Chondrocyte (in vitro differentiated cells): Measurements from ENCODE around the gene PBX1. TPM values are rescaled to one million over a fixed set of nuclear protein-coding genes. Genes with fewer than 3 reads are reported as not detected.

Experiments used
- DNase-seq: peaks from one replicate; pipeline ENCODE4 v3.0.0; 2021; ENCODE audit warnings: mixed read lengths, low spot score
- H3K27ac Mint-ChIP-seq: one replicate; pipeline ENCODE4 v1.8.0; 2021; ENCODE audit warnings: mild to moderate bottlenecking, moderate library complexity, mixed read lengths; ENCODE audit not compliant: unreplicated experiment
- H3K27me3 Mint-ChIP-seq: 2 replicates; pipeline ENCODE4 v1.8.0; 2021; ENCODE audit warnings: low read depth, mixed read lengths
- H3K36me3 Mint-ChIP-seq: 2 replicates; pipeline ENCODE4 v1.8.0; 2021; ENCODE audit warnings: low read depth, mixed read lengths
- H3K4me1 Mint-ChIP-seq: 2 replicates; pipeline ENCODE4 v1.8.0; 2021; ENCODE audit warnings: low read depth, mild to moderate bottlenecking, mixed read lengths
- H3K4me3 Mint-ChIP-seq: one replicate; pipeline ENCODE4 v1.8.0; 2021; ENCODE audit warnings: mild to moderate bottlenecking, moderate library complexity, mixed read lengths; ENCODE audit not compliant: unreplicated experiment
- H3K9me3 Mint-ChIP-seq: 2 replicates; pipeline ENCODE4 v1.8.0; 2021; ENCODE audit warnings: low read depth, mixed read lengths
- CTCF ChIP-seq: fragments of 200-600 bp; sonication (generic); IDR thresholded peaks from 2 replicates; pipeline ENCODE4 v1.5.0; 2021; ENCODE audit warnings: antibody characterized with exemption, mild to moderate bottlenecking, moderate library complexity
- total RNA-seq: library from RNA; stranded (reverse); gene quantifications from 3 replicates; pipeline ENCODE4 v1.2.1, GENCODE V29; 2021

Gene PBX1
- total RNA-seq, 1 donor from 2014 or later: 23.0 TPM

GRCh38 chr1:164780863-164781262 is 221.9 kb downstream of the PBX1 start:
- Mint-ChIP-seq H3K27ac (peak overlapping the region; percentile 77), H3K4me3 (no peak overlapping the region), H3K36me3 (no peaks in the 10 kb centered on the region), H3K27me3 (no peaks in the 10 kb centered on the region), H3K9me3 (no peaks in the 10 kb centered on the region), H3K4me1 (peaks cover 33% of the 10 kb centered on the region)
- TF ChIP-seq CTCF: no peak
- DNase-seq: no peak

GRCh38 chr1:164781972-164782371 is 223.0 kb downstream of the PBX1 start:
- TF ChIP-seq CTCF: no peak
- peaks cover 44% of the 10 kb centered on the region for H3K4me1 Mint-ChIP-seq
- no peak for DNase-seq
- no peaks in the 10 kb centered on the region for H3K36me3 Mint-ChIP-seq
- H3K9me3 Mint-ChIP-seq: no peaks in the 10 kb centered on the region
- no peak overlapping the region for H3K27ac Mint-ChIP-seq
- H3K4me3 Mint-ChIP-seq: no peak overlapping the region
- H3K27me3 Mint-ChIP-seq: no peaks in the 10 kb centered on the region

- H3K27me3 Mint-ChIP-seq: peaks cover 2% of the 10 kb centered on the region
- H3K27ac Mint-ChIP-seq: no peak overlapping the region
Observed at GRCh38 chr1:164783778-164784555, 225.0 kb downstream of the PBX1 start.

GRCh38 chr1:164784960-164785359 is 226.0 kb downstream of the PBX1 start:
- Mint-ChIP-seq H3K4me1 (peaks cover 47% of the 10 kb centered on the region), H3K27ac (no peak overlapping the region), H3K4me3 (no peak overlapping the region), H3K36me3 (no peaks in the 10 kb centered on the region), H3K9me3 (no peaks in the 10 kb centered on the region), H3K27me3 (peaks cover 2% of the 10 kb centered on the region)
- DNase-seq: no peak
- TF ChIP-seq CTCF: no peak

More at GRCh38 chr1:164783778-164784555, 225.0 kb downstream of the PBX1 start:
- Mint-ChIP-seq H3K9me3 (no peaks in the 10 kb centered on the region), H3K4me1 (peaks cover 47% of the 10 kb centered on the region), H3K4me3 (no peak overlapping the region), H3K36me3 (no peaks in the 10 kb centered on the region)
- no peak for TF ChIP-seq CTCF
- DNase-seq: no peak

GRCh38 chr1:164785841-164786534 is 227.0 kb downstream of the PBX1 start:
- no peak for TF ChIP-seq CTCF
- Mint-ChIP-seq H3K27me3 (peaks cover 4% of the 10 kb centered on the region), H3K27ac (peak overlapping the region; percentile 9), H3K4me3 (no peak overlapping the region), H3K9me3 (no peaks in the 10 kb centered on the region), H3K4me1 (peaks cover 37% of the 10 kb centered on the region), H3K36me3 (no peaks in the 10 kb centered on the region)
- no peak for DNase-seq
